ENCODE data around the gene LRP1-AS.
A peak's percentile ranks its signal among the peaks of the same experiment; 100 is the strongest.

The LRP1-AS gene

GRCh38 chr12:57180321-57180989 lies 33.0 kb upstream of the LRP1-AS start:
- no peak for DNase-seq (ENCODE audit: low read depth)

- DNase-seq (ENCODE audit: low read depth): no peak
Observed at GRCh38 chr12:57179331-57180086, 32.1 kb upstream of the LRP1-AS start.

GRCh38 chr12:57178213-57178612 lies 30.8 kb upstream of the LRP1-AS start:
- DNase-seq (ENCODE audit: low read depth): no peak

GRCh38 chr12:57177354-57177753 lies 29.9 kb upstream of the LRP1-AS start:
- DNase-seq (ENCODE audit: low read depth): no peak

GRCh38 chr12:57176846-57177245 lies 29.4 kb upstream of the LRP1-AS start:
- DNase-seq (ENCODE audit: low read depth): no peak

- no peak for DNase-seq (ENCODE audit: low read depth)
Observed at GRCh38 chr12:57176139-57176477, 28.7 kb upstream of the LRP1-AS start.

- DNase-seq (ENCODE audit: low read depth): peak; percentile 11
Observed at GRCh38 chr12:57175428-57176138, 28.2 kb upstream of the LRP1-AS start.

- no peak for DNase-seq (ENCODE audit: low read depth)
Observed at GRCh38 chr12:57173683-57174082, 26.3 kb upstream of the LRP1-AS start.

- no peak for DNase-seq (ENCODE audit: low read depth)
Observed at GRCh38 chr12:57173089-57173488, 25.7 kb upstream of the LRP1-AS start.

- no peak for DNase-seq (ENCODE audit: low read depth)
Observed at GRCh38 chr12:57171668-57172067, 24.2 kb upstream of the LRP1-AS start.

GRCh38 chr12:57170927-57171326 lies 23.5 kb upstream of the LRP1-AS start:
- no peak for DNase-seq (ENCODE audit: low read depth)

GRCh38 chr12:57170408-57170807 lies 23.0 kb upstream of the LRP1-AS start:
- DNase-seq (ENCODE audit: low read depth): no peak

GRCh38 chr12:57169969-57170368 lies 22.6 kb upstream of the LRP1-AS start:
- DNase-seq (ENCODE audit: low read depth): no peak

- DNase-seq (ENCODE audit: low read depth): no peak
Observed at GRCh38 chr12:57169046-57169795, 21.8 kb upstream of the LRP1-AS start.

- no peak for DNase-seq (ENCODE audit: low read depth)
Observed at GRCh38 chr12:57168058-57168457, 20.6 kb upstream of the LRP1-AS start.

GRCh38 chr12:57166971-57167371 lies 19.6 kb upstream of the LRP1-AS start:
- peak; percentile 16 for DNase-seq (ENCODE audit: low read depth)

- no peak for DNase-seq (ENCODE audit: low read depth)
Observed at GRCh38 chr12:57165741-57166140, 18.3 kb upstream of the LRP1-AS start.

- DNase-seq (ENCODE audit: low read depth): no peak
Observed at GRCh38 chr12:57164966-57165625, 17.7 kb upstream of the LRP1-AS start.

GRCh38 chr12:57164454-57164853 lies 17.0 kb upstream of the LRP1-AS start:
- no peak for DNase-seq (ENCODE audit: low read depth)

- no peak for DNase-seq (ENCODE audit: low read depth)
Observed at GRCh38 chr12:57162553-57163125, 15.2 kb upstream of the LRP1-AS start.

- no peak for DNase-seq (ENCODE audit: low read depth)
Observed at GRCh38 chr12:57161491-57161890, 14.1 kb upstream of the LRP1-AS start.

- no peak for DNase-seq (ENCODE audit: low read depth)
Observed at GRCh38 chr12:57160741-57161140, 13.3 kb upstream of the LRP1-AS start.
